ENCODE data around the gene IDI1. TPM values are rescaled to one million over a fixed set of nuclear protein-coding genes. Genes with fewer than 3 reads are reported as not detected.

The IDI1 gene
- total and polyA plus RNA-seq, 2 experiments from 2014 or later, result 39.1 to 182 TPM

- Histone ChIP-seq H3K27ac (no peak overlapping the region), H3K4me3 (no peak overlapping the region), H3K36me3 (peaks cover 20% of the 10 kb centered on the region), H3K9me3 (ENCODE audit: low read depth) (no peaks in the 10 kb centered on the region), H3K4me1 (ENCODE audit: low read depth) (no peaks in the 10 kb centered on the region), H3K27me3 (no peaks in the 10 kb centered on the region)
- DNase-seq (ENCODE audit: low read depth in 1 of 2, low spot score in 1 of 2), result no peak
- no peak for TF ChIP-seq CTCF (IDR thresholded peaks at IDR 0.05; ENCODE audit: low read depth, low read length)
Observed at GRCh38 chr10:1093696-1094095, 44.8 kb upstream of the IDI1 start.

- DNase-seq (ENCODE audit: low read depth in 1 of 2, low spot score in 1 of 2), result no peak
- H3K36me3 ChIP-seq, result peaks cover 29% of the 10 kb centered on the region
- H3K27ac ChIP-seq, result no peak overlapping the region
Observed at GRCh38 chr10:1090696-1091095, 41.8 kb upstream of the IDI1 start.

GRCh38 chr10:1089017-1089689 is 40.2 kb upstream of the IDI1 start:
- DNase-seq (ENCODE audit: low read depth in 1 of 2, low spot score in 1 of 2), result no peak
- no peak for TF ChIP-seq CTCF (IDR thresholded peaks at IDR 0.05; ENCODE audit: low read depth, low read length)
- no peak overlapping the region for H3K4me3 ChIP-seq
- H3K4me1 ChIP-seq (ENCODE audit: low read depth), result no peaks in the 10 kb centered on the region
- no peaks in the 10 kb centered on the region for H3K9me3 ChIP-seq (ENCODE audit: low read depth)
- H3K36me3 ChIP-seq, result peaks cover 33% of the 10 kb centered on the region
- H3K27ac ChIP-seq, result no peak overlapping the region
- no peaks in the 10 kb centered on the region for H3K27me3 ChIP-seq

More at GRCh38 chr10:1090696-1091095, 41.8 kb upstream of the IDI1 start:
- TF ChIP-seq CTCF (IDR thresholded peaks at IDR 0.05; ENCODE audit: low read depth, low read length), result no peak
- no peaks in the 10 kb centered on the region for H3K27me3 ChIP-seq
- no peaks in the 10 kb centered on the region for H3K4me1 ChIP-seq (ENCODE audit: low read depth)
- H3K9me3 ChIP-seq (ENCODE audit: low read depth), result no peaks in the 10 kb centered on the region
- no peak overlapping the region for H3K4me3 ChIP-seq

GRCh38 chr10:1086787-1087186 is 37.9 kb upstream of the IDI1 start:
- Histone ChIP-seq H3K4me1 (ENCODE audit: low read depth) (no peaks in the 10 kb centered on the region), H3K27ac (no peak overlapping the region), H3K9me3 (ENCODE audit: low read depth) (no peaks in the 10 kb centered on the region), H3K27me3 (no peaks in the 10 kb centered on the region), H3K4me3 (no peak overlapping the region), H3K36me3 (peaks cover 34% of the 10 kb centered on the region)
- no peak for TF ChIP-seq CTCF (IDR thresholded peaks at IDR 0.05; ENCODE audit: low read depth, low read length)
- DNase-seq (ENCODE audit: low read depth in 1 of 2, low spot score in 1 of 2), result no peak

- Histone ChIP-seq H3K4me1 (ENCODE audit: low read depth) (no peaks in the 10 kb centered on the region), H3K27me3 (no peaks in the 10 kb centered on the region), H3K4me3 (no peak overlapping the region), H3K27ac (no peak overlapping the region), H3K36me3 (peaks cover 33% of the 10 kb centered on the region), H3K9me3 (ENCODE audit: low read depth) (no peaks in the 10 kb centered on the region)
- DNase-seq (ENCODE audit: low read depth in 1 of 2, low spot score in 1 of 2), result peak in 1 of 2 donors; percentile 16
- TF ChIP-seq CTCF (IDR thresholded peaks at IDR 0.05; ENCODE audit: low read depth, low read length), result no peak
Observed at GRCh38 chr10:1085258-1085657, 36.3 kb upstream of the IDI1 start.

All from cardiac muscle cell (in vitro differentiated cells and primary cell).